H1 (cell line): ENCODE results near the gene OR2T34. TPM values are rescaled to one million over a fixed set of nuclear protein-coding genes. Genes with fewer than 3 reads are reported as not detected.

Experiments used
- CBX5 ChIP-seq: fragments of 300-800, 300-1000 bp; sonication (generic); IDR thresholded peaks from 2 replicates; pipeline ENCODE4 v1.7.1; 2016; ENCODE audit warnings: antibody characterized with exemption, low read length, low read depth
- CREB1 ChIP-seq: IDR thresholded peaks from 2 replicates; pipeline ENCODE4 v1.6.1; 2012; ENCODE audit warnings: inconsistent platforms
- CTBP2 ChIP-seq: IDR thresholded peaks from 2 replicates; pipeline ENCODE4 v1.7.0; 2011; ENCODE audit warnings: borderline replicate concordance, mild to moderate bottlenecking, moderate library complexity, mixed read lengths, low read length; ENCODE audit not compliant: insufficient read depth, insufficient read length
- KDM4A ChIP-seq: IDR thresholded peaks from one replicate; pipeline ENCODE4 v1.7.1; 2012; ENCODE audit warnings: low read depth, mild to moderate bottlenecking, moderate library complexity, low read length, inconsistent platforms; ENCODE audit not compliant: severe bottlenecking
- NANOG ChIP-seq: IDR thresholded peaks from 2 replicates; pipeline ENCODE4 v1.6.1; 2011; ENCODE audit warnings: low read length, low read depth, mild to moderate bottlenecking, inconsistent platforms; ENCODE audit not compliant: insufficient read depth, poor library complexity, severe bottlenecking
- SIX5 ChIP-seq: IDR thresholded peaks from 2 replicates; pipeline ENCODE4 v1.6.1; 2011; ENCODE audit warnings: mild to moderate bottlenecking, low read depth, low read length
- polyA plus RNA-seq, 7 experiments: library from polyadenylated mRNA; depleted of rRNA in 3 of 7; stranded (reverse) in 5 of 7; unstranded in 2 of 7; fragments of >200 nt in 5 of 7; fragments of 200-250 nt in 2 of 7; gene quantifications; 1 replicate in 5 of 7; 2 replicates in 1 of 7; 4 replicates in 1 of 7; pipeline versions ENCODE4 v1.2.1 to v1.2.3, GENCODE V29; 2011 to 2013; ENCODE audit warnings: missing spikeins in 2 of 7, mixed read lengths in 2 of 7
- total RNA-seq: library from RNA; stranded (reverse); fragmentation: NEBNext Ultra II Directional; extraction: Animal tissue kit (Norgen Biotek cat#: 25700); gene quantifications from 2 replicates; pipeline ENCODE4 v1.2.1, GENCODE V29; 2021

The OR2T34 gene
- total and polyA plus RNA-seq, 2 of the 8 experiments (the other 6 are each of a cell fraction or from before 2014, with no cell fraction given) = not detected

- TF ChIP-seq NANOG (no peak), SIX5 (no peak), KDM4A (no peak), CREB1 (no peak), CBX5 (no peak), CTBP2 (no peak)
Observed at GRCh38 chr1:248589334-248589733, 14.8 kb upstream of the OR2T34 start (continued).
